GM12801 (cell line): ENCODE results near the gene C1GALT1.

Source experiments
- TF ChIP-seq, protein P1 (sequence below): IDR thresholded peaks from one replicate; pipeline ENCODE4 v1.5.1; 2011; ENCODE audit warnings: control low read depth; ENCODE audit not compliant: insufficient read length; ENCODE audit errors: extremely low read depth

The C1GALT1 gene

DNA sequence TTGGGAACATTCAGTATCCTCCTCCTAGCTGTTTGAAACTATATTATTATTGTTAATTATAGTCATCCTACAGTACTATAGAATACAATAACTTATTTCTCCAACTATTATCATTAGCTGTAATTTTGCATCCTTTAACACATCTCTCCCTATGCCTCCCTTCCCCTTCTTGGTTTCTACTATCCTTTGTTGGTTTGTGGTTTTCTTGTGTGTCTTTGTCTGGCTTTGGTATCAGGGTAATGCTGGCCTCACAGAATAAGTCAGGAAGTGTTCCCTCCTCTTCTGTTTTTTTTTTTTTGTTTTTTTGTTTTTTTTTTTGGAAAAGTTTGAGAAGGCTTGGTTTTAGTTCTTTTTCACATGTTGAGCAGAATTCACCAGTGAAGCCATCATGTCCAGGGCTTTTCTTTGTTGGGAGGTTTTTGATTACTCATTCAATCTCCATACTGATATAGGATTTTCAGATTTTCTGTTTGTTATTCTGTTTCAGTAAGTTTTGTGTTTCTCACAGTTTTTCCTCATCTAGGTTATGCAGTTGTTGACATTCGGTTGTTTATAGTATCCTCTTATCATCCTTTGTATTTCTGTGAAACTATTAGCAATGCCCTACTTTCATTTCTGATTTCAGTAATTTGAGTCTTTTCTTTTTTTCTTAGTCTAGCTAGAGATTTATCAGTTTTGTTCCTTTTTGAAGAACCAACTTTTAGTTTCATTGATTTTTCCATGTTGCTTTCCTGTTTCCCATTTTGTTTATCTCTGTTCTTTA, 21.6 kb downstream of the C1GALT1 start:
- TF ChIP-seq, protein P1, sequence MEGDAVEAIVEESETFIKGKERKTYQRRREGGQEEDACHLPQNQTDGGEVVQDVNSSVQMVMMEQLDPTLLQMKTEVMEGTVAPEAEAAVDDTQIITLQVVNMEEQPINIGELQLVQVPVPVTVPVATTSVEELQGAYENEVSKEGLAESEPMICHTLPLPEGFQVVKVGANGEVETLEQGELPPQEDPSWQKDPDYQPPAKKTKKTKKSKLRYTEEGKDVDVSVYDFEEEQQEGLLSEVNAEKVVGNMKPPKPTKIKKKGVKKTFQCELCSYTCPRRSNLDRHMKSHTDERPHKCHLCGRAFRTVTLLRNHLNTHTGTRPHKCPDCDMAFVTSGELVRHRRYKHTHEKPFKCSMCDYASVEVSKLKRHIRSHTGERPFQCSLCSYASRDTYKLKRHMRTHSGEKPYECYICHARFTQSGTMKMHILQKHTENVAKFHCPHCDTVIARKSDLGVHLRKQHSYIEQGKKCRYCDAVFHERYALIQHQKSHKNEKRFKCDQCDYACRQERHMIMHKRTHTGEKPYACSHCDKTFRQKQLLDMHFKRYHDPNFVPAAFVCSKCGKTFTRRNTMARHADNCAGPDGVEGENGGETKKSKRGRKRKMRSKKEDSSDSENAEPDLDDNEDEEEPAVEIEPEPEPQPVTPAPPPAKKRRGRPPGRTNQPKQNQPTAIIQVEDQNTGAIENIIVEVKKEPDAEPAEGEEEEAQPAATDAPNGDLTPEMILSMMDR = no peak

DNA sequence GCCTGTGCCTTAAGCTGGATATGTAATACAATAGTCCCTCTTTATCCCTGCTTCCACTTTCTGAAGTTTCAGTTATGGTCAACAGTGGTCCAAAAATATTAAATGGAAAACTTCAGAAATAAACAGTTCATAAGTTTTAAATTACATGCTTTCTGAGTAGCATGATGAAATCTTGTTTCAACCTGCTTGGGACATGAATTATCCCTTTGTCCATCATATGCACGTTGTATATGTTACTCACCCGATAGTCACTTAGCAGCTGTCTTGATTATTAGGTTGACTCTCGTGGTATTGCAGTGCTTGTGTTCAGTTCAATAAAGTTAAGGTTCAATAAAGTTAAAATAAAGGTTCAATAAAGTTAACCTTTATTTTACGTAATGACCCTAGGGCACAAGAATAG, 25.5 kb downstream of the C1GALT1 start:
- TF ChIP-seq, protein P1 = no peak

DNA sequence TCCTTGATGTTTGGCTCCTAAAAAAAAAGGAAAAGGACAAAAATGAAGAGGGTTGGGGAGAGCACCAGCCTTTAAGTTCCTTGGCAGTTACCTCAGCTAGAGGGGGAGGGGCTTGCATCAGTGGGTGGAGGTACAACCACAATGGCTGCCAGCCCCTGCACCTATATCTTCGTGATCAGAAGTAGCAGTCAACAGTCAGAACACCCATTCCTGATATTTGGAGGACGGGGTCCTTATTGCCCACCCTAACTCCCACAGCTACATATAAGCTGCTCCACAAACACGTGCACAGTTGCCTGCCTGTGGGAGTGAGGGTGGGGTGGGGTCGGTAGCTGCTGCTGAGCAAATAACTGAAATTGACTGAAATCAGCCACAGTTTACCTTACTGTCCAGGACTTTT, 26.2 kb downstream of the C1GALT1 start:
- TF ChIP-seq, protein P1 = no peak

DNA sequence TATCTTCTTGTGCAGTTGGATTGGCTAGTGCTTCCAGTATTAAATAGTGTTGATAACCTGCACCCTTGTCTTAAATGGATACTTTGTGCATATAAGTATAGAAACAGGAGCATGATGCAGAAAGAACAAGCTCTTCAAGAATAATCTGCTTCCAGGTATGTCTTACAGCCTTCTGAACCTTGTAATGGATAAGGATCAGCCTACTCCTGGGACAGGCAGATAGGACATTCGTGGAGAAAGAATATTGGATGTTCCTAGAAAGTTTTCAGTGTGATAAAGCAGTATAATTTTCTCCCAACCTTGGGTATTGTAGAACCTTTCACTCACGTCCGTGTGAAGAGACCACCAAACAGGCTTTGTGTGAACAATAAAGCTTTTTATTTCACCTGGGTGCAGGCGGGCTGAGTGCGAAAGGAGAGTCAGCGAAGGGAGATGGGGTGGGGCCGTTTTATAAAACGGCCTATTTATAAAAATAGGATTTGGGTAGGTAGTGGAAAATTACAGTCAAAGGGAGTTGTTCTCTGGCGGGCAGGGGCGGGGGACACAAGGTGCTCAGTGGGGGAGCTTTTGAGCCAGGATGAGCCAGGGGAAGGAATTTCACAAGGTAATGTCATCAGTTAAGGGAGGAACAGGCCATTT, 27.2 kb downstream of the C1GALT1 start:
- TF ChIP-seq, protein P1 = no peak

DNA sequence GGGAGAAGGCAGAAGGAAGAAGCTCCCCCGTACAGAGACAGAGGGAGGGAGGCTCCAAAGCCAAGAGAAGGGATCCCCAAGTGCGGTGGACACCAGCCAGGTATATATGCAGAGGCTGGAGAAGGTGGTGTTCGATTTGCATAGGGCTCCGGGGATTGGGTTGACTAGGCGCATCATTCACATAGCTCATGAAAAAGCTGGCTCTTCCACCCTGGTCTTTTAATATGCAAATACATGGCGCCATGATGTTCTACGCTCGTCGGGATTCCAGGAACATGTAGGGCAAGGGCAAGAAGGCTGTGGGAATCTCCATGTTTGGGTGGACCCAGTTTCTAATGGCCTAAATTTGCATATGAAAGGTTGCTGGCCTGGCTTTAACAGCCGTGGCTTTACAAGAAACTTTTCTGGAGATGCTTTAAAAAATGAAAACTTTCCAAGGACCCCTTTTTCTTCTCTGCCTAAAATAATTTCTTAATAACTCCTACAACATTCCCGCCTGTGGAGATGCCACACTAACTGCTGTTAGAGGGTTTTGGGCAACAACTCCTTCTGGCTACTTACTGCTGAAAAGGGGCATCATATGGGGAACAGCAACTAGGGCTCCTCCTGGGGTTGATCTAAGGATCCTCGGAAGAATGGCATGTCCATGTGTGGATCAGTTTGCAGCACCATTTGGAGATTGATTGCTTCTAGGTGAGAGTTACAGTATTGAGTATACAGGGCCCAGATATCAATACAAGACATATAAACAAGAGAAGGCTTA, 28.3 kb downstream of the C1GALT1 start:
- TF ChIP-seq, protein P1 = no peak

DNA sequence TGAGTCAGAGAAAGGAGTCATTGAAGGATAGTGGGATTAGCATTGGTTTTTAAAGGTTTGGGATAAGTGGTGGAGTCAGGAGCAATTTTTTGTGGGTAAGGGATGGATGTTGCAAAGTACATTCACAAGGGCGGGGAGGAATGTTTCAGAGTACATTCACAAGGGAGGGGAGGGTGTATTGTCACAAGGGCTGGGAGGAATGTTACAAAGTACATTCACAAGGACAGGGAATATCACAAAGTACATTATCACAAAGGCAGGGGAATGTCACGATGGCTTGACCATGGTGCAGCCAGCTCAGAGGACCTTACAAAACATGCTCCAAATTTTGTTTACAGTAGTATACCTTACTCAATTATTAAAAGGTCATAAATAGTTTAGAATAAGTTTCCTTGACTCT, 30.3 kb downstream of the C1GALT1 start:
- TF ChIP-seq, protein P1 = no peak

DNA sequence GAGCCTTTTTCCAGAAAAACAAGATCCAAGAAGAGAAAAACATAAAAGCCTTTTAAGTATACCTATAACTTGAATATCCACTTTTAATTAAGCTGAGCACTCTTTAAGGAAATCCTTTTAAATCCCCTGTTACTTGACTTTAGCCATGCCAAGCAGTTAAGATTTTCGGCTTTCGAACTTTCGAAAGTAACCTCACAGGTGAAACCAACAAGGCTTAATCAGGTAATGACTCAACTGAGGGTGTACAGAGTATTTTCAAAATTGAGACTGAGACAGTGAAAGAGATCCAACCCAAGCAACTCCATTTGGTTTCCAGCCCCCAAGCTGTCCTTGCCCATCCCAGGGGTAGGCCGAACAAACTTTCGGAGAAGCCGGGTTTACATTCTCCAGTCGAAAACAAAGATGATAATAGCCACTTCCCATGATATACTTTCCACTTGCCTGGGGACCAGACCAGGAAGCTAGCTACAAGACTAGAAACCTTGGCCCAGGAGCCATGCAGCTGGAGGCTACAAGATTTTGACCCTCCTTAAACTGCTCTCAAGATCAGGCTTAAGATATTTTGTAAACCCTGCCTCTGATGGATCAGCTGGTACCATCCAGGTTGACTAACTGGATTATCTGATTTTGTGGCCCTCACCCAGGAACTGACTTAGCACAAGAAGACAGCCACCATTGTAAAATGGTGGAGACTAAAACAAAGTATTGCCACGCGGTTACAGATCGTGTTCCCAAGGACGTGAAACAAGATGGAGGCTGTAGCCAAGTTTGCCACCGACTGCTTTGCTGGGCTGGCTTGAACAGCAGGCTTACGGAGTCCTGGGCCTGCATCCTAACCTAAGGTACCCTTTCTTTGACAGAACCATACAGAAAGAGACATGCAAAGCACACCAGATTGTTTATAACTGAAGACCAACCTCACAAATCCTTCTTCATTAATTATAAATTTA, 32.3 kb downstream of the C1GALT1 start:
- TF ChIP-seq, protein P1 = no peak
